ENCODE measurements around the gene NIN. TPM values are rescaled to one million over a fixed set of nuclear protein-coding genes. Genes with fewer than 3 reads are reported as not detected.

Gene NIN
- polyA plus RNA-seq, 1 donor from 2014 or later, result 47.6 TPM

- H2AFZ ChIP-seq (ENCODE audit: low read depth, low read length), result no peak overlapping the region
- no peak overlapping the region for H3K9ac ChIP-seq (ENCODE audit: low read length)
- H3K79me2 ChIP-seq (replicated peaks; ENCODE audit: insufficient read depth, low read length), result no peaks in the 10 kb centered on the region
- no peak overlapping the region for H3K27ac ChIP-seq (ENCODE audit: low read length)
- H3K27me3 ChIP-seq (ENCODE audit: insufficient read depth, low read depth, low read length), result no peaks in the 10 kb centered on the region
- no peaks in the 10 kb centered on the region for H3K36me3 ChIP-seq (ENCODE audit: insufficient read depth, low read length)
- no peaks in the 10 kb centered on the region for H3K9me2 ChIP-seq (ENCODE audit: insufficient read depth, low read length)
- TF ChIP-seq POLR2AphosphoS5 (IDR thresholded peaks at IDR 0.05) (no peak), EZH2 (IDR thresholded peaks at IDR 0.05; ENCODE audit: borderline replicate concordance, insufficient read depth, low read length, poor library complexity, severe bottlenecking) (no peak), REST (IDR thresholded peaks at IDR 0.05; ENCODE audit: borderline replicate concordance) (no peak), RAD21 (conservative IDR thresholded peaks at IDR 0.05) (no peak), TAF1 (IDR thresholded peaks at IDR 0.05; ENCODE audit: low read depth) (no peak), MXI1 (conservative IDR thresholded peaks at IDR 0.05; ENCODE audit: poor library complexity, severe bottlenecking) (no peak), EP300 (conservative IDR thresholded peaks at IDR 0.05; ENCODE audit: poor library complexity, severe bottlenecking) (no peak), SMC3 (conservative IDR thresholded peaks at IDR 0.05; ENCODE audit: poor library complexity) (no peak), CTCF (IDR thresholded peaks at IDR 0.05; ENCODE audit: poor library complexity, severe bottlenecking) (no peak)
- no peak overlapping the region for H3K4me2 ChIP-seq (ENCODE audit: low read length)
- no peak overlapping the region for H3K4me3 ChIP-seq (ENCODE audit: low read length)
- H3K9me3 ChIP-seq (ENCODE audit: low read length), result no peaks in the 10 kb centered on the region
- H4K20me1 ChIP-seq (ENCODE audit: insufficient read depth), result no peaks in the 10 kb centered on the region
- no peaks in the 10 kb centered on the region for H3F3A ChIP-seq (ENCODE audit: insufficient read depth, low read length, poor library complexity, severe bottlenecking)
Measured at GRCh38 chr14:50845166-50845565, 14.2 kb upstream of the NIN start.

- no peak overlapping the region for H3K27ac ChIP-seq (ENCODE audit: low read length)
- H3K9me3 ChIP-seq (ENCODE audit: low read length), result no peaks in the 10 kb centered on the region
- no peaks in the 10 kb centered on the region for H3K36me3 ChIP-seq (ENCODE audit: insufficient read depth, low read length)
- no peaks in the 10 kb centered on the region for H4K20me1 ChIP-seq (ENCODE audit: insufficient read depth)
- TF ChIP-seq REST (IDR thresholded peaks at IDR 0.05; ENCODE audit: borderline replicate concordance) (no peak), TAF1 (IDR thresholded peaks at IDR 0.05; ENCODE audit: low read depth) (no peak), CTCF (IDR thresholded peaks at IDR 0.05; ENCODE audit: poor library complexity, severe bottlenecking) (no peak), EP300 (conservative IDR thresholded peaks at IDR 0.05; ENCODE audit: poor library complexity, severe bottlenecking) (no peak), POLR2AphosphoS5 (IDR thresholded peaks at IDR 0.05) (no peak), EZH2 (IDR thresholded peaks at IDR 0.05; ENCODE audit: borderline replicate concordance, insufficient read depth, low read length, poor library complexity, severe bottlenecking) (no peak), MXI1 (conservative IDR thresholded peaks at IDR 0.05; ENCODE audit: poor library complexity, severe bottlenecking) (no peak), RAD21 (conservative IDR thresholded peaks at IDR 0.05) (no peak), SMC3 (conservative IDR thresholded peaks at IDR 0.05; ENCODE audit: poor library complexity) (no peak)
- no peak overlapping the region for H3K4me3 ChIP-seq (ENCODE audit: low read length)
- H2AFZ ChIP-seq (ENCODE audit: low read depth, low read length), result no peak overlapping the region
- H3K9me2 ChIP-seq (ENCODE audit: insufficient read depth, low read length), result no peaks in the 10 kb centered on the region
- no peak overlapping the region for H3K4me2 ChIP-seq (ENCODE audit: low read length)
- no peaks in the 10 kb centered on the region for H3K79me2 ChIP-seq (replicated peaks; ENCODE audit: insufficient read depth, low read length)
- H3K27me3 ChIP-seq (ENCODE audit: insufficient read depth, low read depth, low read length), result no peaks in the 10 kb centered on the region
- H3F3A ChIP-seq (ENCODE audit: insufficient read depth, low read length, poor library complexity, severe bottlenecking), result no peaks in the 10 kb centered on the region
- no peak overlapping the region for H3K9ac ChIP-seq (ENCODE audit: low read length)
Measured at GRCh38 chr14:50844391-50844790, 13.4 kb upstream of the NIN start.
